Cerebellar cortex (tissue), 1 donor: Measurements from ENCODE around the gene ATP1A4.
"Not testable (repeated sequence)": the region's sequence is repeated elsewhere in the genome, so short reads cannot be mapped to it uniquely, and the experiment has no call there.

Experiments used
- DNase-seq: peaks from one replicate; pipeline ENCODE4 v3.0.0-alpha.2; 2015; ENCODE audit warnings: low spot score

ATP1A4 gene

GRCh38 chr1:160123726-160124125 lies 27.7 kb upstream of the ATP1A4 start:
- no peak for DNase-seq

- DNase-seq: no peak
These were observed 26.5 kb upstream of the ATP1A4 start for GRCh38 chr1:160124705-160125478.

GRCh38 chr1:160125746-160126145 lies 25.7 kb upstream of the ATP1A4 start:
- no peak for DNase-seq

- not testable (repeated sequence) for DNase-seq
These were observed 25.1 kb upstream of the ATP1A4 start for GRCh38 chr1:160126342-160126741.

- no peak for DNase-seq
These were observed 24.0 kb upstream of the ATP1A4 start for GRCh38 chr1:160127381-160127780.

- DNase-seq: peak; percentile 57
These were observed 23.4 kb upstream of the ATP1A4 start for GRCh38 chr1:160127865-160128523.

GRCh38 chr1:160128636-160129035 lies 22.8 kb upstream of the ATP1A4 start:
- no peak for DNase-seq

GRCh38 chr1:160129046-160129445 lies 22.4 kb upstream of the ATP1A4 start:
- no peak for DNase-seq

GRCh38 chr1:160129558-160129957 lies 21.8 kb upstream of the ATP1A4 start:
- DNase-seq: no peak

GRCh38 chr1:160129966-160130365 lies 21.4 kb upstream of the ATP1A4 start:
- no peak for DNase-seq

GRCh38 chr1:160130486-160130885 lies 20.9 kb upstream of the ATP1A4 start:
- no peak for DNase-seq

GRCh38 chr1:160130939-160131338 lies 20.5 kb upstream of the ATP1A4 start:
- no peak for DNase-seq

GRCh38 chr1:160131803-160132565 lies 19.4 kb upstream of the ATP1A4 start:
- peak; percentile 90 for DNase-seq

GRCh38 chr1:160133990-160134770 lies 17.2 kb upstream of the ATP1A4 start:
- DNase-seq: no peak

GRCh38 chr1:160134791-160135572 lies 16.4 kb upstream of the ATP1A4 start:
- DNase-seq: no peak

GRCh38 chr1:160136121-160136925 lies 15.1 kb upstream of the ATP1A4 start:
- no peak for DNase-seq

GRCh38 chr1:160136926-160137200 lies 14.5 kb upstream of the ATP1A4 start:
- no peak for DNase-seq

GRCh38 chr1:160137216-160137862 lies 14.1 kb upstream of the ATP1A4 start:
- peak; percentile 88 for DNase-seq

- DNase-seq: no peak
These were observed 11.6 kb upstream of the ATP1A4 start for GRCh38 chr1:160139840-160140239.

GRCh38 chr1:160143695-160144094 lies 7.7 kb upstream of the ATP1A4 start:
- DNase-seq: no peak
